Vagina (tissue), 2 donors: ENCODE results near the gene DEFB119. TPM values are rescaled to one million over a fixed set of nuclear protein-coding genes. Genes with fewer than 3 reads are reported as not detected.

Source experiments
- DNase-seq, 2 donors: peaks; one replicate each; pipeline ENCODE4 v3.0.0-alpha.2; 2017; ENCODE audit errors: extremely low spot score in 2 of 2
- H3K27ac ChIP-seq: fragments of 200-600 bp; sonication (generic); one replicate; pipeline ENCODE4 v1.5.1; 2019
- H3K27me3 ChIP-seq: fragments of 200-600 bp; sonication (generic); one replicate; pipeline ENCODE4 v1.5.1; 2019
- H3K36me3 ChIP-seq, 2 donors: fragments of 200-600 bp; sonication (generic); one replicate each; pipeline ENCODE4 v1.5.1; 2017 to 2019
- H3K4me1 ChIP-seq: fragments of 200-600 bp; sonication (generic); one replicate; pipeline ENCODE4 v1.5.1; 2019
- H3K4me3 ChIP-seq, 2 donors: fragments of 200-600 bp; sonication (generic); 1 replicate in 1 of 2; 2 replicates in 1 of 2; pipeline ENCODE4 v1.5.1; 2016 to 2019
- H3K9me3 ChIP-seq: fragments of 200-600 bp; sonication (generic); one replicate; pipeline ENCODE4 v1.5.1; 2019
- CTCF ChIP-seq, 3 experiments: fragments of 450-650 bp in 2 of 3; fragments of 200-600 bp in 1 of 3; sonication (generic) in 1 of 3; IDR thresholded peaks; one replicate each; pipeline ENCODE4 v1.5.1; 2017 to 2019; ENCODE audit warnings: antibody characterized with exemption in 3 of 3, mild to moderate bottlenecking in 2 of 3, moderate library complexity in 2 of 3
- POLR2A ChIP-seq, 2 donors: fragments of 450-650 bp; IDR thresholded peaks; one replicate each; pipeline ENCODE4 v1.6.1; 2017; ENCODE audit warnings: antibody characterized with exemption in 2 of 2, mild to moderate bottlenecking in 2 of 2, moderate library complexity in 2 of 2
- POLR2AphosphoS5 ChIP-seq, 2 donors: sonication (generic); formaldehyde crosslinking; IDR thresholded peaks; one replicate each; pipeline ENCODE4 v1.9.0; 2017; ENCODE audit warnings: antibody characterized with exemption in 2 of 2, mild to moderate bottlenecking in 2 of 2, low read depth in 1 of 2; ENCODE audit not compliant: insufficient read depth in 1 of 2
- intact Hi-C: fragments of 100-400 bp; cut with DNase I; formaldehyde crosslinking; loops from one replicate; pipeline ENCODE4 v1.15.1; 2023
- total RNA-seq: library from RNA; depleted of rRNA; stranded (reverse); fragments of >200 nt; gene quantifications from one replicate; pipeline ENCODE4 v1.2.3, GENCODE V29; 2016

The DEFB119 gene
- total RNA-seq, 1 donor from 2014 or later, result not detected

GRCh38 chr20:31415653-31416052 is 25.3 kb upstream of the DEFB119 start:
- Histone ChIP-seq H3K27ac (no peak overlapping the region), H3K27me3 (no peaks in the 10 kb centered on the region), H3K9me3 (no peaks in the 10 kb centered on the region), H3K4me3 (no peak overlapping the region), H3K36me3 (no peaks in the 10 kb centered on the region), H3K4me1 (no peaks in the 10 kb centered on the region)
- intact Hi-C loops, result no loop called here
- no peak for DNase-seq
- no peak for TF ChIP-seq CTCF (IDR thresholded peaks at IDR 0.05)
- TF ChIP-seq POLR2AphosphoS5 (IDR thresholded peaks at IDR 0.05; ENCODE audit: insufficient read depth in 1 of 2, low read depth in 1 of 2), result no peak
- no peak for TF ChIP-seq POLR2A (IDR thresholded peaks at IDR 0.05)

GRCh38 chr20:31414381-31414780 is 24.0 kb upstream of the DEFB119 start:
- no peak for DNase-seq
- Histone ChIP-seq H3K4me3 (no peak overlapping the region), H3K36me3 (no peaks in the 10 kb centered on the region), H3K27ac (no peak overlapping the region), H3K27me3 (no peaks in the 10 kb centered on the region), H3K4me1 (no peaks in the 10 kb centered on the region), H3K9me3 (no peaks in the 10 kb centered on the region)
- no peak for TF ChIP-seq POLR2A (IDR thresholded peaks at IDR 0.05)
- TF ChIP-seq POLR2AphosphoS5 (IDR thresholded peaks at IDR 0.05; ENCODE audit: insufficient read depth in 1 of 2, low read depth in 1 of 2), result no peak
- TF ChIP-seq CTCF (IDR thresholded peaks at IDR 0.05), result no peak
- intact Hi-C loops, result no loop called here

- no peak for DNase-seq
- no peaks in the 10 kb centered on the region for H3K9me3 ChIP-seq
- intact Hi-C loops, result no loop called here
- no peaks in the 10 kb centered on the region for H3K36me3 ChIP-seq
- H3K4me1 ChIP-seq, result no peaks in the 10 kb centered on the region
- TF ChIP-seq POLR2AphosphoS5 (IDR thresholded peaks at IDR 0.05; ENCODE audit: insufficient read depth in 1 of 2, low read depth in 1 of 2) (no peak), CTCF (IDR thresholded peaks at IDR 0.05) (no peak), POLR2A (IDR thresholded peaks at IDR 0.05) (no peak)
- H3K27ac ChIP-seq, result no peak overlapping the region
- no peak overlapping the region for H3K4me3 ChIP-seq
- no peaks in the 10 kb centered on the region for H3K27me3 ChIP-seq
These were observed 19.6 kb upstream of the DEFB119 start for GRCh38 chr20:31410011-31410410.

- TF ChIP-seq POLR2A (IDR thresholded peaks at IDR 0.05) (no peak), CTCF (IDR thresholded peaks at IDR 0.05) (no peak), POLR2AphosphoS5 (IDR thresholded peaks at IDR 0.05; ENCODE audit: insufficient read depth in 1 of 2, low read depth in 1 of 2) (no peak)
- H3K4me1 ChIP-seq, result no peaks in the 10 kb centered on the region
- intact Hi-C loops, result no loop called here
- no peaks in the 10 kb centered on the region for H3K36me3 ChIP-seq
- H3K27me3 ChIP-seq, result no peaks in the 10 kb centered on the region
- DNase-seq, result no peak
- no peak within 1 kb of the TSS for H3K4me3 ChIP-seq
- H3K9me3 ChIP-seq, result no peaks in the 10 kb centered on the region
- H3K27ac ChIP-seq, result no peak within 1 kb of the TSS
These were observed 15.7 kb upstream of the DEFB119 start, which contains the start of gene DEFB121 for GRCh38 chr20:31406115-31406514. TSS of gene DEFB121 (minus strand) at chr20:31406215. CDS start at chr20:31406152, 63 bp downstream.

- H3K4me1 ChIP-seq, result no peaks in the 10 kb centered on the region
- H3K36me3 ChIP-seq, result no peaks in the 10 kb centered on the region
- TF ChIP-seq POLR2AphosphoS5 (IDR thresholded peaks at IDR 0.05; ENCODE audit: insufficient read depth in 1 of 2, low read depth in 1 of 2), result no peak
- TF ChIP-seq CTCF (IDR thresholded peaks at IDR 0.05), result no peak
- no peak for TF ChIP-seq POLR2A (IDR thresholded peaks at IDR 0.05)
- no peak for DNase-seq
- no peaks in the 10 kb centered on the region for H3K9me3 ChIP-seq
- intact Hi-C loops, result no loop called here
- H3K4me3 ChIP-seq, result no peak overlapping the region
- H3K27ac ChIP-seq, result no peak overlapping the region
- H3K27me3 ChIP-seq, result no peaks in the 10 kb centered on the region
These were observed 13.5 kb upstream of the DEFB119 start for GRCh38 chr20:31403886-31404285.
